ENCODE data around the gene NDUFB10. TPM values are rescaled to one million over a fixed set of nuclear protein-coding genes. Genes with fewer than 3 reads are reported as not detected.

Gene NDUFB10
- total RNA-seq, 2 donors from 2014 or later, result 39.2 to 86.1 TPM

DNA sequence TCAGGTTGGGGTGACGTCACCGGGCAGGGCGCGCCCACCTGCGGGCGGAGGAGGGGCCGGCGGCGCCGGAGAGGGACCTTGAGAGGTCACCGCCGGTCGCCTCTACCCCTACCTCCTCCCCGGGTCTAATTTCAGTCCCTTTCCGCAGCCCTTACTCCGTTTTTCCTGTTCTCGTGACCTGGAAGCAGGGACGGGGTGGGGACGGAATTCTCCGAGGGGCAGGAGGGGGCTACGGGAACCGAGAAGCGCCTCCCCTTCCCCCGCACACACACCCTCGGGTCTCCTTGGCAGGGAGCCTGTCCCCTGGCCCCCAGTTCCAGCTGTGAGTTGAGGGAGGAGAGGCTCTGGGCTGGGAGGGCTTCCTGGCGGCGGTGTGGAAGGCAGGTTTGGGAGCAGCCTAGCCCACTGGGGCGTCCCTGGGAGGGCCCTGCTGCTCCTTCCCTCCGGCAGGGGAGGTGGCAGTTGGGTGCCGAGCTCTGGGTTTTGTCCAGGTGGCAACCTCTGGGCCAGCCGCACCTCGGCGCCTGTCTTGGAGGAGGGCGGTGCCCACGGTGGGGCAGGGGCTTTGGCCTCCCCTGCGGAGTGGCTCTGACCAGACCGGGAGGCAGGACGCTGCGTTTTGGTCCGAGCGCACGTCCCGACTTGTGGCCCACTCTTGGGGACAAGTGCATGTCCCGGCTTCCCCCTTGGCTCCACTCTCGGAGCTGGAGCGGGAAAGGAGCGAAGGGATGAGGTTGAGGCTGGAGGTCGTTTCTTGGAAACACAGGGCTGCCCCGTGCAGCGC lies 31.2 kb downstream of the NDUFB10 start:
- peaks cover 0 to 19% of the 10 kb centered on the region in 2 donors for H3K27me3 ChIP-seq

DNA sequence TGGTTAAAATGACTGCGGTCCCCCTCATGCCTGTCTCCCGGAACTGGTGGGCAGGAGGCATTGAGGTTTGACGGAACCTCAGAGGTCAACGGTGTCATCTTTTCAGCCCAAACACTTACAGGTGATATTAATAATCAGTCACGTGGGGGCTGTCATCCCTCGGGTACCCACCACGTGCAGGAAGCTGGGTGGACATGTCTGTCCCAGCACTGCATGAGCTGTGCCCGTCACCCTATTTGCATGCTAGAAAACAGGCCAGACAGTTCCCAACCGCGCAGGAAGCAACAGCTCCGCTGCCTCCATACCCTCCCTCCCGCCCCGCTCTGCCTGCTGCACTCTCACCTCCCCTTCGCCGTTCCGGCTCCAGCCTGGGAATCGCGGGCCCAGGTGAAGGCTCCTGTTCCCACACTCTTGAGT lies 31.8 kb downstream of the NDUFB10 start:
- ATAC-seq (no peak), DNase-seq (no peak)
- Histone ChIP-seq H3K36me3 (replicated peaks in 1 of 2; ENCODE audit: insufficient read depth in 1 of 2, low read depth in 2 of 2) (peaks cover 0 to 2% of the 10 kb centered on the region in 2 donors), H3K4me3 (no peak overlapping the region), H3K27me3 (peaks cover 0 to 19% of the 10 kb centered on the region in 2 donors), H3K4me1 (peaks cover 36% of the 10 kb centered on the region), H3K27ac (no peak overlapping the region), H3K9me3 (no peaks in the 10 kb centered on the region)
- WGBS, 2 donors, result 20 to 34% methylated on average over 11 to 18 of the region's 18 CpGs
- TF ChIP-seq POLR2A (IDR thresholded peaks at IDR 0.05), result no peak
- TF ChIP-seq, protein P1, sequence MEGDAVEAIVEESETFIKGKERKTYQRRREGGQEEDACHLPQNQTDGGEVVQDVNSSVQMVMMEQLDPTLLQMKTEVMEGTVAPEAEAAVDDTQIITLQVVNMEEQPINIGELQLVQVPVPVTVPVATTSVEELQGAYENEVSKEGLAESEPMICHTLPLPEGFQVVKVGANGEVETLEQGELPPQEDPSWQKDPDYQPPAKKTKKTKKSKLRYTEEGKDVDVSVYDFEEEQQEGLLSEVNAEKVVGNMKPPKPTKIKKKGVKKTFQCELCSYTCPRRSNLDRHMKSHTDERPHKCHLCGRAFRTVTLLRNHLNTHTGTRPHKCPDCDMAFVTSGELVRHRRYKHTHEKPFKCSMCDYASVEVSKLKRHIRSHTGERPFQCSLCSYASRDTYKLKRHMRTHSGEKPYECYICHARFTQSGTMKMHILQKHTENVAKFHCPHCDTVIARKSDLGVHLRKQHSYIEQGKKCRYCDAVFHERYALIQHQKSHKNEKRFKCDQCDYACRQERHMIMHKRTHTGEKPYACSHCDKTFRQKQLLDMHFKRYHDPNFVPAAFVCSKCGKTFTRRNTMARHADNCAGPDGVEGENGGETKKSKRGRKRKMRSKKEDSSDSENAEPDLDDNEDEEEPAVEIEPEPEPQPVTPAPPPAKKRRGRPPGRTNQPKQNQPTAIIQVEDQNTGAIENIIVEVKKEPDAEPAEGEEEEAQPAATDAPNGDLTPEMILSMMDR (IDR thresholded peaks at IDR 0.05), result no peak
- intact Hi-C loops (cut with DNase I), result no loop called here

More for the DNA sequence above, 31.2 kb downstream of the NDUFB10 start:
- TF ChIP-seq, protein P1 (IDR thresholded peaks at IDR 0.05), result no peak
- no peak for ATAC-seq
- Histone ChIP-seq H3K27ac (no peak overlapping the region), H3K4me1 (peaks cover 36% of the 10 kb centered on the region), H3K4me3 (no peak overlapping the region), H3K36me3 (replicated peaks in 1 of 2; ENCODE audit: insufficient read depth in 1 of 2, low read depth in 2 of 2) (peaks cover 0 to 2% of the 10 kb centered on the region in 2 donors), H3K9me3 (no peaks in the 10 kb centered on the region)
- peak in 3 of 4 donors; percentile 53 to 76 (median 66) for DNase-seq
- 5 to 19% methylated on average over 8 to 50 of the region's 50 CpGs for WGBS, 2 donors
- intact Hi-C loops (cut with DNase I), result no loop called here

DNA sequence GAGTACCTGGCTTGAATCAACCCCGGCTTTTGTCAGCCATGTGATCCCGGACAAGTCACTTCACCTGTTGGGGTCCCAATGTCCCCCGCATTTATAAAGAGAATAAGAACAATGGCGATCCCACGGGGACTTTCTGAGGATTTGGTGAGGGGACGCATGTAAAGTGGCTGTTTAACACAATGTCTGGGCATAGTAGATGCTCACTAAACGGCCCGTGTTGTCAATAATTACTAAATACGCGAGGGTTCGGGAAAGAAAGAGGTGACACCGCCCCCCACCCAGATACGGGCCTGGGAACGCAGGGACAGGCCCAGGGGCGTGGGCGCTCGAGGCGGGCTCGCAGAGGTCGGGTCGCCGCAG lies 32.2 kb downstream of the NDUFB10 start:
- peaks cover 0 to 19% of the 10 kb centered on the region in 2 donors for H3K27me3 ChIP-seq
- intact Hi-C loops (cut with DNase I), result no loop called here
- peak overlapping the region in 2 of 4 donors; percentile 17 to 52 for H3K27ac ChIP-seq
- H3K36me3 ChIP-seq (replicated peaks in 1 of 2; ENCODE audit: insufficient read depth in 1 of 2, low read depth in 2 of 2), result no peaks in the 10 kb centered on the region
- ATAC-seq (no peak), DNase-seq (no peak)
- TF ChIP-seq POLR2A (IDR thresholded peaks at IDR 0.05), result no peak
- TF ChIP-seq, protein P1 (IDR thresholded peaks at IDR 0.05), result no peak
- H3K9me3 ChIP-seq, result no peaks in the 10 kb centered on the region
- no peak overlapping the region for H3K4me3 ChIP-seq
- H3K4me1 ChIP-seq, result peaks cover 36% of the 10 kb centered on the region
- 19 to 26% methylated on average over 15 to 22 of the region's 22 CpGs for WGBS, 2 donors

DNA sequence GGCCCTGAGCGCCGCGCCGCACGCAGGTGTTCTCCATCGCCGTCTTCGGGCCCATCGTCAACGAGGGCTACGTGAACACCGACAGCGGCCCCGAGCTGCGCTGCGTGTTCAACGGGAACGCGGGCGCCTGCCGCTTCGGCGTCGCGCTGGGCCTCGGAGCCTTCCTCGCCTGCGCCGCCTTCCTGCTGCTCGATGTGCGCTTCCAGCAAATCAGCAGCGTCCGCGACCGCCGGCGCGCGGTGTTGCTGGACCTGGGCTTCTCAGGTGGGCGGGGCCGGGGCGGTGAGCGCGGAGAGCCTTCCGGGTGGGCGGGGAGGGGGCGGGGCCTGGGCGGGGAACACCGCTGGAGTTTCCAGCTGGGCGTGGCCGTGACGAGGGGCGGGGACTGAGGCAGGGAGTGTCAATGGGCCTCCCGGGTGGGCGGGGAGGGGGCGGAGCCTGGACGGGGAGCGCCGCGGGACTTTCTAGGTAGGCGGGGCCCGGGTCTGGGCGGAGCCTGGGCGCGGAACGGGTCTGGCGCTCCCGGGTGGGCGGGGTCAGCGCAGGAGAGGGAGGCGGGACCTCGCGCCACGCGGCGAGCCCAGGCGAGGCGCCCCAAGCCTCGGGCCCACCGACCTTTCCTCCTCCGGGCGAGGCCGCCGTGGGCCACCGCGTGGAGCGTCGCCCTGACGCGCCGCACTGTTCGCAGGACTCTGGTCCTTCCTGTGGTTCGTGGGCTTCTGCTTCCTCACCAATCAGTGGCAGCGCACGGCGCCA lies 32.8 kb downstream of the NDUFB10 start:
- intact Hi-C loops (cut with DNase I), result no loop called here
- peak overlapping the region in 2 of 4 donors; percentile 17 to 52 for H3K27ac ChIP-seq
- H3K4me1 ChIP-seq, result peaks cover 36% of the 10 kb centered on the region
- peak; percentile 90 to 95 (median 92) for DNase-seq
- no peaks in the 10 kb centered on the region for H3K9me3 ChIP-seq
- WGBS, 2 donors, result 8 to 50% methylated on average over 2 to 77 of the region's 96 CpGs
- peaks cover 0 to 19% of the 10 kb centered on the region in 2 donors for H3K27me3 ChIP-seq
- peak in 1 of 3 donors; percentile 14 for TF ChIP-seq POLR2A (IDR thresholded peaks at IDR 0.05)
- TF ChIP-seq, protein P1 (IDR thresholded peaks at IDR 0.05), result no peak
- H3K4me3 ChIP-seq, result no peak overlapping the region
- no peaks in the 10 kb centered on the region for H3K36me3 ChIP-seq (replicated peaks in 1 of 2; ENCODE audit: insufficient read depth in 1 of 2, low read depth in 2 of 2)
- ATAC-seq, result peak; percentile 74

Measured in body of pancreas (tissue), 4 donors.